Urinary bladder (tissue), 4 donors: ENCODE data around the gene FAT2. TPM values are rescaled to one million over a fixed set of nuclear protein-coding genes. Genes with fewer than 3 reads are reported as not detected.

ENCODE experiments used
- DNase-seq: peaks from one replicate; pipeline ENCODE4 v3.0.0-alpha.2; 2015; ENCODE audit errors: extremely low spot score
- H3K27ac ChIP-seq: one replicate; pipeline ENCODE4 v1.5.1; 2013; ENCODE audit warnings: low read depth, mild to moderate bottlenecking, moderate library complexity
- H3K36me3 ChIP-seq: one replicate; pipeline ENCODE4 v1.6.1; 2013; ENCODE audit warnings: mild to moderate bottlenecking, moderate library complexity; ENCODE audit not compliant: insufficient read depth
- H3K4me1 ChIP-seq: one replicate; pipeline ENCODE4 v1.6.1; 2013; ENCODE audit warnings: mild to moderate bottlenecking, moderate library complexity; ENCODE audit not compliant: insufficient read depth
- H3K4me3 ChIP-seq: one replicate; pipeline ENCODE4 v1.5.1; 2013; ENCODE audit warnings: low read depth, low read length
- WGBS: extraction: QIAGEN DNeasy Blood & Tissue Kit; methylation state at CpG from one replicate; pipeline ENCODE4 v1.1.7; 2013; 5-methylcytosine and 5-hydroxymethylcytosine counted together
- polyA plus RNA-seq: library from polyadenylated mRNA; stranded (reverse); fragments of 200-250 nt; gene quantifications from one replicate; pipeline ENCODE4 v1.2.3, GENCODE V29; 2013
- total RNA-seq: library from RNA; depleted of rRNA; stranded (reverse); fragments of >200 nt; gene quantifications from one replicate; pipeline ENCODE4 v1.2.3, GENCODE V29; 2014
- donor health status: healthy with polysubstance abuse.
- donor health status: healthy.

FAT2 gene
- total and polyA plus RNA-seq, 2 donors: 2.7 to 5.0 TPM

DNA sequence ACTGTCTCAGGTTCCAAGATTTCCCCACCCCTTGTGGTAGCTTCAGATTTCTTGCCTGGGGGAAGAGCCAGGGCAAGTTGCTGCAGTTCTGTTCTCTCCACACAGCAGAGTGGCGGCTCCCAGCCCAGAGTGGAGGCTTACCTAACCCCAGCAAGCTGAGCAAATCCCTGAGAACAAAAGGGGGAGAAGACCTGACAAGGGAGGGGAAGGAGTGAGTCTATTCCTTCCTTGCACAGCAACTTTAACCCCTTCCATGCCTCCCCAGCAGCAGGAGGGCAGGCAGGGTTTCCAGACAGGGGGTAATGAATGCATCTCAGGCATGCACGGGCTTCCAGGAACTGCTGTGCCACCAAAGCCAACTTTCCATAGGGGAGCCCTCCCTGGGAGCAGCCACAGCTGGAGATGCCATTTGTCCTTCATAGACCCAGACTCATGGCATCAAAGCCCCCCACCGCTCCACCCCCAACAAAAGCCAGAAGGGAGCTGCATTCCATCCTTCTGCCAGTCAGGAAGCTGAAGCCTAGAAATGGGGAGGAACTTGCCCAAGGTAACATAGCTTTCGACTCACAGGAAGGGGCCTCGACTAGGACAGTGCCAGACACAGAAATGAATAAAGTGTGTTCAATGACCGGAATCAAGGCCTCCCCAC is 28.8 kb upstream of the FAT2 start:
- Histone ChIP-seq H3K27ac (no peak overlapping the region), H3K4me1 (no peaks in the 10 kb centered on the region), H3K36me3 (no peaks in the 10 kb centered on the region), H3K4me3 (no peak overlapping the region)
- WGBS: 59% methylated on average over 6 of the region's 6 CpGs
- DNase-seq: no peak

DNA sequence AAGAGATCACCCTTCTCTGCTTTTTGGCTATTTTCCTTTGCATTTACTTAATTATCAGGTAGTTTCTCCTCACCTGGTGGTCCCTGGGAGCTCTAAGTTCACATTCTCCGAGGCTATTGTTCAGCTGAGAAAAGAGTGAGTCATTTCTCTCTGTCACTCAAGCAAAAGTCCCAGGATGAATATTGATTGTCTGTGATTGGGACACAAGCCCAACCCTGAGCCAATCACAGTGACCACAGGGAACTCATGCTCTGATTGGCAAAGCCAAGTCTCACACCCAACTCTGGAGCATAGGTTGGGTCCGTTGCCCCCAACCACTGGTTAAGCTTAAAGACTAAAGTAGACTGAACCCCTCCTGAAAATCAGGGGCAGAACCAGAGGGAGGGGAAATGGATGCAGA is 27.8 kb upstream of the FAT2 start:
- H3K4me1 ChIP-seq: no peaks in the 10 kb centered on the region
- H3K36me3 ChIP-seq: no peaks in the 10 kb centered on the region
- 57% methylated on average over 2 of the region's 2 CpGs for WGBS
- H3K27ac ChIP-seq: no peak overlapping the region
- no peak overlapping the region for H3K4me3 ChIP-seq
- DNase-seq: no peak

- H3K27ac ChIP-seq: no peak overlapping the region
- H3K36me3 ChIP-seq: no peaks in the 10 kb centered on the region
- DNase-seq: no peak
- 64% methylated on average over 3 of the region's 3 CpGs for WGBS
- H3K4me1 ChIP-seq: no peaks in the 10 kb centered on the region
- H3K4me3 ChIP-seq: no peak overlapping the region
Observed at GRCh38 chr5:151617841-151618710, 26.9 kb upstream of the FAT2 start.

DNA sequence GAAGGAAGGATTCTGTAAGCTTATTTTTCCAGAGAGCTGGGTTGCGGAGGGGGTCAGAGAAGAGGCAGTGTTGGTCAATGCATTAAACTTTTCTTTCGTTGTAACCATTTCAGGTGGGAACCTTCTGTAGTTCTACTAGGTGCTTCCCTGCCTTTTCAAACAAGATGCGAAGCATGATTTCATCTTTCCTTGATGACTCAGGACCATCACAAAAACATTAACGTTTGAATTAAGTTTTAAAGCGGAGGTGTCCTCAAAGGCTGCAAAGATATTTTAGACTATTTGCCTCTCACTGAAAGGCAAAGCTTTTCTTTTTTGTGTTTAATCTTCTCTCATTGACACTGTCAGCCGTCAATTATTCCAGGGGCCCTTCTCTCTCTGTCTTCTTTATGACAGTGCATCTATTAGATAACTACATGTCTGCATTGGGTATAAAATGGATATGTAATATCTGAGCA is 26.3 kb upstream of the FAT2 start:
- no peaks in the 10 kb centered on the region for H3K36me3 ChIP-seq
- H3K4me1 ChIP-seq: no peaks in the 10 kb centered on the region
- no peak overlapping the region for H3K27ac ChIP-seq
- DNase-seq: no peak
- WGBS: 82% methylated on average over 6 of the region's 6 CpGs
- no peak overlapping the region for H3K4me3 ChIP-seq

DNA sequence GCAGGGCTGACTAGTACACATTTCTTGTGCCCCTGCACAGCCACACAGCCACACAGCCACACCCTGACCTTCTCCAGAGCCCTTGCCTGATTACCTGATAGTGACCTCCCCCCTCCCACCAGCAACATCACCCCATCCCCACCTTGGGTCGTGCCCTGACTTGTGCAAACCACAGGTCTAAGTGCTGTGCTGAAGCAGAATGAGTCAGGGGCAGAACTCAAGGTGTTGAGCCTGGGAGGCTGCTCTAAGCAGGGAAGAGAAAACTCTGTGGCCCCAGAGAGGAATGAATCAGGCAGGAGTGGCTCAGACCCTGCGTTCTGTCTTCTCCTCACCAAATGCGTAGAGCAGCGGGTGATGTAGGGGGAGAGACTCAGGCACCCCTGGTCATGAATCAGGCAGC is 24.3 kb upstream of the FAT2 start:
- no peak overlapping the region for H3K4me3 ChIP-seq
- no peak overlapping the region for H3K27ac ChIP-seq
- no peaks in the 10 kb centered on the region for H3K4me1 ChIP-seq
- no peaks in the 10 kb centered on the region for H3K36me3 ChIP-seq
- DNase-seq: no peak
- WGBS: 63% methylated on average over 4 of the region's 4 CpGs

- Histone ChIP-seq H3K27ac (no peak overlapping the region), H3K36me3 (no peaks in the 10 kb centered on the region), H3K4me3 (no peak overlapping the region), H3K4me1 (no peaks in the 10 kb centered on the region)
- DNase-seq: no peak
- WGBS: 54% methylated on average over 7 of the region's 7 CpGs
Observed at GRCh38 chr5:151614565-151614964, 23.4 kb upstream of the FAT2 start.

DNA sequence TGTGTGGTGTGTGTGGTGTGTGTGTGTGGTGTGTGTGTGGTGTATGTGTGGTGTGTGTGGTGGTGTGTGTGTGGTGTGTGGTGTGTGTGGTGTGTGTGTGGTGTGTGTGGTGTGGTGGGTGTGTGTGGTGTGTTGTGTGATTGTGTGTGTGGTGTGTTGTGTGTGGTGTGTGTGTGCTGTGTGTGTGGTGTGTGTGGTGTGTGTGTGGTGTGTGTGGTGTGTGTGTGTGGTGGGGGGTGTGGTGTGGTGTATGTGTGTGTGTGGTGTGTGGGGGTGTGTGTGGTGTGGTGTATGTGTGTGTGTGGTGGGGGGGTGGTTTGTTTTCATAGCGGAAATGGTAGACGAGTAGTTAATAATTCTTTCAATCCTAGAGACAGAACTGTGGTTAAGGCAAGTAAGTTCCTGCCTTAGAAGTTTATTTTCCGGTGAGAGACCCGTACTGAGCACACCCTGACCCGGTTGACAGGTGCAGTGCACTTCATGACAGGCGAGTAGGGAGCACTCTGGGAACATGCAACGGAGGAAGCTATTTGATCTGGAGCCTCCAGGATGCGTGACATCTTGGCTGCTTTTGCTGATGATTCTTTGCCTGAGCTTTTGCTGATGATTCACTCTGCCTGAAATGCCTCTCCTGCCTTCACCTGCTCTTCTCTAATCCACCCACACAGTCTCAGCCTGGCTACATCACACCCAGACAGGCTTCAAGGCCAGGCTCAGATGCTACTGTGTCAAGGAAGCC is 21.7 kb upstream of the FAT2 start:
- no peak overlapping the region for H3K27ac ChIP-seq
- no peaks in the 10 kb centered on the region for H3K4me1 ChIP-seq
- DNase-seq: no peak
- no peak overlapping the region for H3K4me3 ChIP-seq
- 48% methylated on average over 8 of the region's 8 CpGs for WGBS
- no peaks in the 10 kb centered on the region for H3K36me3 ChIP-seq

GRCh38 chr5:151611127-151611775 is 20.1 kb upstream of the FAT2 start:
- H3K36me3 ChIP-seq: no peaks in the 10 kb centered on the region
- no peaks in the 10 kb centered on the region for H3K4me1 ChIP-seq
- H3K27ac ChIP-seq: no peak overlapping the region
- 91% methylated on average over 8 of the region's 8 CpGs for WGBS
- DNase-seq: no peak
- no peak overlapping the region for H3K4me3 ChIP-seq

GRCh38 chr5:151608522-151608921 is 17.4 kb upstream of the FAT2 start:
- Histone ChIP-seq H3K36me3 (no peaks in the 10 kb centered on the region), H3K27ac (no peak overlapping the region), H3K4me3 (no peak overlapping the region), H3K4me1 (no peaks in the 10 kb centered on the region)
- DNase-seq: no peak

- H3K4me3 ChIP-seq: no peak overlapping the region
- WGBS: 92% methylated on average over 3 of the region's 3 CpGs
- H3K27ac ChIP-seq: no peak overlapping the region
- no peaks in the 10 kb centered on the region for H3K36me3 ChIP-seq
- DNase-seq: no peak
- no peaks in the 10 kb centered on the region for H3K4me1 ChIP-seq
Observed at GRCh38 chr5:151607304-151607703, 16.2 kb upstream of the FAT2 start.

DNA sequence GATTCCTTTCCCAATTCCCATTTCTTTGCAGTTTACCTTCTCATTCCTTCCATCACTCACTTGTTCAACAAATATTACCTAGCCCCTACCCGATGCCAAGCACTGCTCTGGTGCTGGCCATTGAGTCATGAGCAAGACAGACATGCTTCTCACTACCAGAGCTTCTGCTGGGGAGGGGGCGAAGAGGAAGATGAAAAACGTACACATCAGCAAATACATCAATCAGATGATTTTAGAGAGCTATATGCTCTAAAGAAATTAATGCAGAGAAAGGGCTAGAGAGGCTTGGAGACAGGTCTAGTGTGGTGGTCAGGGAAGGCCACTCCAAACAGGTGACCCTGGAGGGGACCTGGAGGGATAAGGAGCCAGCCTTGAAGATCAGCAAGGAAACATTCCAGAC is 14.4 kb upstream of the FAT2 start:
- Histone ChIP-seq H3K4me1 (no peaks in the 10 kb centered on the region), H3K27ac (no peak overlapping the region), H3K36me3 (no peaks in the 10 kb centered on the region), H3K4me3 (no peak overlapping the region)
- DNase-seq: no peak
- 78% methylated on average over 3 of the region's 3 CpGs for WGBS

DNA sequence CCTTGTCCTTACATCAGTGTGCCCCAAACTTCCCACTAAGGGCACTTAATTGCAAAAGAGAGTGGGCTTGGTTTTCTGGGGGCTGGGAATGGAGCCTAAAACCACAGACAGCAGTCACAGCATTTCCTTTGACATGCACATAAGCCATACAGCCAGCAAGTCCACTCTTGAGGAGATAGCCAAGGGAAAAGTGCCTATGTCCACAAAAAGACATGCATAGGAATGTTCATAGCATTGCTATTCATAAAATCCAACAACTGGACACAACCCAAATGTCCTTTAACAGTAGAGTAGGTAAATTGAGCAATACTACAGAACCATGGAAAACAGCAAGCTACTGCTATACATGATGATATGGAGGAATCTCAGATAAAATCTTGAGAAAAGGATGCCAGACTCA is 11.7 kb upstream of the FAT2 start:
- Histone ChIP-seq H3K36me3 (no peaks in the 10 kb centered on the region), H3K4me1 (no peaks in the 10 kb centered on the region), H3K27ac (no peak overlapping the region), H3K4me3 (no peak overlapping the region)
- no peak for DNase-seq

GRCh38 chr5:151601391-151601790 is 10.3 kb upstream of the FAT2 start:
- 69% methylated on average over 4 of the region's 4 CpGs for WGBS
- Histone ChIP-seq H3K27ac (no peak overlapping the region), H3K4me1 (no peaks in the 10 kb centered on the region), H3K36me3 (no peaks in the 10 kb centered on the region), H3K4me3 (no peak overlapping the region)
- DNase-seq: no peak
